HepG2 (cell line): Measurements from ENCODE around the gene SERPINA3. TPM values are rescaled to one million over a fixed set of nuclear protein-coding genes. Genes with fewer than 3 reads are reported as not detected.
A peak's percentile ranks its signal among the peaks of the same experiment; 100 is the strongest.

Experiments
- AKNA ChIP-seq: sonication (generic); formaldehyde crosslinking; IDR thresholded peaks from 2 replicates; pipeline ENCODE4 v1.4.0; 2020; ENCODE audit warnings: missing genetic modification reagents, borderline replicate concordance
- CTCF ChIP-seq: sonication (generic); formaldehyde crosslinking; IDR thresholded peaks from 2 replicates; pipeline ENCODE4 v1.5.0; 2020; ENCODE audit warnings: mild to moderate bottlenecking, missing genetic modification reagents, moderate library complexity
- DZIP1 ChIP-seq: sonication (generic); formaldehyde crosslinking; IDR thresholded peaks from 2 replicates; pipeline ENCODE4 v1.5.0; 2020; ENCODE audit warnings: mild to moderate bottlenecking, missing genetic modification reagents
- GFI1 ChIP-seq: sonication (generic); formaldehyde crosslinking; IDR thresholded peaks from 2 replicates; pipeline ENCODE4 v1.5.0; 2020; ENCODE audit warnings: missing genetic modification reagents, mild to moderate bottlenecking, borderline replicate concordance
- HHEX ChIP-seq: IDR thresholded peaks from 2 replicates; pipeline ENCODE4 v1.6.1; 2016; ENCODE audit warnings: control low read depth
- PPARG ChIP-seq: conservative IDR thresholded peaks from 2 replicates; pipeline ENCODE4 v1.6.1; 2016; ENCODE audit warnings: missing biosample characterization, missing genetic modification reagents
- RBAK ChIP-seq: sonication (generic); formaldehyde crosslinking; IDR thresholded peaks from 2 replicates; pipeline ENCODE4 v1.5.1; 2020; ENCODE audit warnings: mild to moderate bottlenecking, missing genetic modification reagents
- SNAPC2 ChIP-seq: sonication (generic); formaldehyde crosslinking; IDR thresholded peaks from 2 replicates; pipeline ENCODE4 v1.8.1; 2022; ENCODE audit warnings: mild to moderate bottlenecking, missing genetic modification reagents
- ZBTB38 ChIP-seq: sonication (generic); formaldehyde crosslinking; IDR thresholded peaks from 2 replicates; pipeline ENCODE4 v1.5.1; 2020; ENCODE audit warnings: mild to moderate bottlenecking, missing genetic modification reagents
- ZNF235 ChIP-seq: sonication (generic); formaldehyde crosslinking; IDR thresholded peaks from 2 replicates; pipeline ENCODE4 v1.8.1; 2023; ENCODE audit warnings: mild to moderate bottlenecking, missing genetic modification reagents, borderline replicate concordance
- ZNF317 ChIP-seq: sonication (generic); formaldehyde crosslinking; IDR thresholded peaks from 2 replicates; pipeline ENCODE4 v1.5.0; 2020; ENCODE audit warnings: mild to moderate bottlenecking, missing genetic modification reagents
- ZNF574 ChIP-seq: sonication (generic); formaldehyde crosslinking; IDR thresholded peaks from 2 replicates; pipeline ENCODE4 v1.4.0; 2020; ENCODE audit warnings: missing genetic modification reagents
- ZNF629 ChIP-seq: sonication (generic); formaldehyde crosslinking; conservative IDR thresholded peaks from 2 replicates; pipeline ENCODE4 v1.5.0; 2020; ENCODE audit warnings: missing genetic modification reagents
- ZNF878 ChIP-seq: sonication (generic); formaldehyde crosslinking; IDR thresholded peaks from 2 replicates; pipeline ENCODE4 v1.8.1; 2023; ENCODE audit warnings: mild to moderate bottlenecking, missing genetic modification reagents, moderate library complexity
- polyA plus RNA-seq, 8 experiments: library from polyadenylated mRNA; depleted of rRNA in 3 of 8; stranded (reverse) in 7 of 8; unstranded in 1 of 8; fragments of >200 nt; fragmentation: Illumina TruSeq in 4 of 8; extraction: Trizol in 4 of 8; gene quantifications; 2 replicates each; pipeline versions ENCODE4 v1.2.1 to v1.2.3, GENCODE V29; 2011 to 2016; ENCODE audit warnings: low read depth in 4 of 8, missing spikeins in 1 of 8, mixed read lengths in 1 of 8; ENCODE audit not compliant: insufficient read depth in 1 of 8
- total RNA-seq, 5 experiments: library from RNA; depleted of rRNA; stranded (reverse); fragments of >200 nt; fragmentation: Illumina TruSeq; extraction: Trizol; gene quantifications; 2 replicates each; pipeline ENCODE4 v1.2.3, GENCODE V29; 2016; ENCODE audit warnings: low read depth in 1 of 5

SERPINA3 gene
- total and polyA plus RNA-seq, 2 of the 13 experiments (the other 11 are each of a cell fraction or from before 2014, with no cell fraction given): 825 to 2,200 TPM

GRCh38 chr14:94636744-94637412 lies 24.7 kb downstream of the SERPINA3 start (continued):
- TF ChIP-seq DZIP1: no peak
- TF ChIP-seq ZNF574: peak; percentile 65; the same call in 1 of the 2 replicates
- no peak for TF ChIP-seq ZNF235 (CRISPR knock-in tag)
- TF ChIP-seq ZBTB38: no peak
- peak; percentile 84 for TF ChIP-seq CTCF (CRISPR knock-in tag)
- TF ChIP-seq ZNF317 (CRISPR knock-in tag): peak; percentile 59
- TF ChIP-seq AKNA (CRISPR knock-in tag): 0 out of 2 replicates have a peak, but pooled peaks have one; percentile 59
- peak; percentile 37; the same call in 1 of the 2 replicates for TF ChIP-seq RBAK
- 0 out of 2 replicates have a peak, but pooled peaks have one; percentile 15 for TF ChIP-seq ZNF629
- peak; percentile 80 for TF ChIP-seq GFI1
- TF ChIP-seq SNAPC2 (CRISPR knock-in tag): peak; percentile 86; the same call in 1 of the 2 replicates
- TF ChIP-seq PPARG: peak; percentile 90
- TF ChIP-seq ZNF878: peak; percentile 22; the same call in 1 of the 2 replicates
- peak; percentile 94 for TF ChIP-seq HHEX
